ENCODE data around the gene GOLGA6L10. TPM values are rescaled to one million over a fixed set of nuclear protein-coding genes. Genes with fewer than 3 reads are reported as not detected.

GOLGA6L10 gene
- total and polyA plus RNA-seq, 2 experiments from 2014 or later = 0.07 to 0.23 TPM

GRCh38 chr15:82313446-82313845 is 35.8 kb downstream of the GOLGA6L10 start:
- Mint-ChIP-seq H3K9me3 (peaks cover 5% of the 10 kb centered on the region; the same call in 1 of the 3 replicates), H3K27ac (no peak overlapping the region), H3K4me1 (no peaks in the 10 kb centered on the region), H3K27me3 (ENCODE audit: insufficient read depth, low read depth, poor library complexity) (no peaks in the 10 kb centered on the region), H3K4me3 (no peak overlapping the region), H3K36me3 (ENCODE audit: low read depth) (no peaks in the 10 kb centered on the region; the same call in 2 of the 3 replicates)
- no peak overlapping the region for H3K4me2 ChIP-seq
- H4K20me1 ChIP-seq (replicated peaks; ENCODE audit: insufficient read depth) = no peaks in the 10 kb centered on the region
- TF ChIP-seq ZNF462 (CRISPR knock-in tag; IDR thresholded peaks at IDR 0.05) (no peak), STAT1 (IDR thresholded peaks at IDR 0.05; ENCODE audit: unreplicated experiment) (no peak), CREB1 (CRISPR knock-in tag; IDR thresholded peaks at IDR 0.05; ENCODE audit: low read depth) (no peak), NANOG (IDR thresholded peaks at IDR 0.05; ENCODE audit: borderline replicate concordance) (no peak), ZNF114 (CRISPR knock-in tag; IDR thresholded peaks at IDR 0.05) (no peak), EZH2phosphoT487 (IDR thresholded peaks at IDR 0.05; ENCODE audit: unreplicated experiment) (no peak), ZNF331 (CRISPR knock-in tag; IDR thresholded peaks at IDR 0.05; ENCODE audit: low read depth) (no peak), JUNB (IDR thresholded peaks at IDR 0.05; ENCODE audit: unreplicated experiment) (no peak), REST (IDR thresholded peaks at IDR 0.05; ENCODE audit: unreplicated experiment) (no peak)
- TF ChIP-seq, protein P1, sequence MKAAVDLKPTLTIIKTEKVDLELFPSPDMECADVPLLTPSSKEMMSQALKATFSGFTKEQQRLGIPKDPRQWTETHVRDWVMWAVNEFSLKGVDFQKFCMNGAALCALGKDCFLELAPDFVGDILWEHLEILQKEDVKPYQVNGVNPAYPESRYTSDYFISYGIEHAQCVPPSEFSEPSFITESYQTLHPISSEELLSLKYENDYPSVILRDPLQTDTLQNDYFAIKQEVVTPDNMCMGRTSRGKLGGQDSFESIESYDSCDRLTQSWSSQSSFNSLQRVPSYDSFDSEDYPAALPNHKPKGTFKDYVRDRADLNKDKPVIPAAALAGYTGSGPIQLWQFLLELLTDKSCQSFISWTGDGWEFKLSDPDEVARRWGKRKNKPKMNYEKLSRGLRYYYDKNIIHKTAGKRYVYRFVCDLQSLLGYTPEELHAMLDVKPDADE (IDR thresholded peaks at IDR 0.05) = no peak
- TF ChIP-seq, protein P2, sequence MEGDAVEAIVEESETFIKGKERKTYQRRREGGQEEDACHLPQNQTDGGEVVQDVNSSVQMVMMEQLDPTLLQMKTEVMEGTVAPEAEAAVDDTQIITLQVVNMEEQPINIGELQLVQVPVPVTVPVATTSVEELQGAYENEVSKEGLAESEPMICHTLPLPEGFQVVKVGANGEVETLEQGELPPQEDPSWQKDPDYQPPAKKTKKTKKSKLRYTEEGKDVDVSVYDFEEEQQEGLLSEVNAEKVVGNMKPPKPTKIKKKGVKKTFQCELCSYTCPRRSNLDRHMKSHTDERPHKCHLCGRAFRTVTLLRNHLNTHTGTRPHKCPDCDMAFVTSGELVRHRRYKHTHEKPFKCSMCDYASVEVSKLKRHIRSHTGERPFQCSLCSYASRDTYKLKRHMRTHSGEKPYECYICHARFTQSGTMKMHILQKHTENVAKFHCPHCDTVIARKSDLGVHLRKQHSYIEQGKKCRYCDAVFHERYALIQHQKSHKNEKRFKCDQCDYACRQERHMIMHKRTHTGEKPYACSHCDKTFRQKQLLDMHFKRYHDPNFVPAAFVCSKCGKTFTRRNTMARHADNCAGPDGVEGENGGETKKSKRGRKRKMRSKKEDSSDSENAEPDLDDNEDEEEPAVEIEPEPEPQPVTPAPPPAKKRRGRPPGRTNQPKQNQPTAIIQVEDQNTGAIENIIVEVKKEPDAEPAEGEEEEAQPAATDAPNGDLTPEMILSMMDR (conservative IDR thresholded peaks at IDR 0.05; ENCODE audit: low read depth in 2 of 2) = no peak
- H3K9me2 ChIP-seq (ENCODE audit: insufficient read depth) = no peaks in the 10 kb centered on the region
- no peak overlapping the region for H3K27ac ChIP-seq (ENCODE audit: low read depth)
- H2AFZ ChIP-seq = no peak overlapping the region
- ATAC-seq = no peak
- H3K79me2 ChIP-seq (replicated peaks; ENCODE audit: insufficient read depth) = no peaks in the 10 kb centered on the region
- no peaks in the 10 kb centered on the region for H3K36me3 ChIP-seq (ENCODE audit: insufficient read depth)
- no peaks in the 10 kb centered on the region for H3K27me3 ChIP-seq (ENCODE audit: insufficient read depth)
- H3K4me1 ChIP-seq (ENCODE audit: insufficient read depth) = no peaks in the 10 kb centered on the region
- no peak overlapping the region for H3K4me3 ChIP-seq
- no peaks in the 10 kb centered on the region for H3F3A ChIP-seq (replicated peaks; ENCODE audit: low read depth)
- DNase-seq (ENCODE audit: low spot score) = no peak

Measured in GM23338 (cell line).